CD14-positive monocyte (primary cell): ENCODE measurements around the gene CACNA2D1. TPM values are rescaled to one million over a fixed set of nuclear protein-coding genes. Genes with fewer than 3 reads are reported as not detected.

Experiments
- DNase-seq, 3 donors: peaks; one replicate each; pipeline ENCODE4 v3.0.0-alpha.2; 2011 to 2022
- H2AFZ ChIP-seq: 2 replicates; pipeline ENCODE4 v1.6.0; 2012; ENCODE audit warnings: mild to moderate bottlenecking, low read depth, low read length, inconsistent platforms; ENCODE audit not compliant: insufficient read depth, poor library complexity, severe bottlenecking
- H3K27ac ChIP-seq, 2 donors: 1 replicate in 1 of 2; 2 replicates in 1 of 2; pipeline ENCODE4 v1.5.1; 2012 to 2013; ENCODE audit warnings: low read length in 2 of 2, control low read depth in 1 of 2, inconsistent platforms in 1 of 2, low read depth in 1 of 2, mild to moderate bottlenecking in 1 of 2
- H3K27me3 ChIP-seq, 2 donors: one replicate each; pipeline versions ENCODE4 v1.6.0 to v1.6.1; 2011 to 2013; ENCODE audit warnings: low read length in 2 of 2; ENCODE audit not compliant: control insufficient read depth in 2 of 2, insufficient read depth in 2 of 2
- H3K36me3 ChIP-seq, 2 donors: replicated peaks in 1 of 2; 1 replicate in 1 of 2; 2 replicates in 1 of 2; pipeline versions ENCODE4 v1.5.1 to v1.6.1; 2012 to 2013; ENCODE audit warnings: low read length in 2 of 2, control low read depth in 1 of 2, inconsistent platforms in 1 of 2, mild to moderate bottlenecking in 1 of 2; ENCODE audit not compliant: insufficient read depth in 2 of 2, control insufficient read depth in 1 of 2
- H3K4me1 ChIP-seq, 2 donors: 1 replicate in 1 of 2; 2 replicates in 1 of 2; pipeline versions ENCODE4 v1.5.1 to v1.6.1; 2012 to 2013; ENCODE audit warnings: low read length in 2 of 2, control low read depth in 1 of 2, inconsistent platforms in 1 of 2, mild to moderate bottlenecking in 1 of 2, moderate library complexity in 1 of 2; ENCODE audit not compliant: insufficient read depth in 2 of 2, control insufficient read depth in 1 of 2
- H3K4me2 ChIP-seq: replicated peaks from 2 replicates; pipeline ENCODE3; 2012; ENCODE audit warnings: low read length, moderate library complexity, mild to moderate bottlenecking; ENCODE audit not compliant: poor library complexity, severe bottlenecking; ENCODE audit errors: extremely low read depth
- H3K4me3 ChIP-seq, 3 experiments: fragments of 200-600 bp in 1 of 3; sonication (generic) in 1 of 3; replicated peaks in 1 of 3; 1 replicate in 2 of 3; 2 replicates in 1 of 3; pipeline ENCODE4 v1.5.1; 2011 to 2013; ENCODE audit warnings: low read length in 3 of 3, mild to moderate bottlenecking in 3 of 3, control low read depth in 2 of 3, low read depth in 2 of 3, inconsistent platforms in 1 of 3, moderate library complexity in 1 of 3
- H3K79me2 ChIP-seq: 2 replicates; pipeline ENCODE4 v1.6.0; 2012; ENCODE audit warnings: mild to moderate bottlenecking, control low read depth, inconsistent platforms, low read length, moderate library complexity; ENCODE audit not compliant: insufficient read depth
- H3K9ac ChIP-seq: 2 replicates; pipeline ENCODE4 v1.6.0; 2017; ENCODE audit warnings: low read length, mild to moderate bottlenecking; ENCODE audit not compliant: insufficient read depth, poor library complexity, severe bottlenecking
- H3K9me3 ChIP-seq, 2 donors: replicated peaks in 1 of 2; 1 replicate in 1 of 2; 2 replicates in 1 of 2; pipeline versions ENCODE4 v1.5.1 to v1.6.1; 2012 to 2013; ENCODE audit warnings: low read length in 2 of 2, control low read depth in 1 of 2; ENCODE audit not compliant: control insufficient read depth in 1 of 2, insufficient read depth in 1 of 2
- H4K20me1 ChIP-seq: 2 replicates; pipeline ENCODE4 v1.6.0; 2012; ENCODE audit warnings: mild to moderate bottlenecking, low read length, control low read depth, moderate library complexity; ENCODE audit not compliant: insufficient read depth
- H3K27ac Mint-ChIP-seq, 7 donors: one replicate each; pipeline ENCODE4 v1.8.0; 2020; ENCODE audit warnings: mild to moderate bottlenecking in 7 of 7, mixed read lengths in 7 of 7, moderate library complexity in 6 of 7, inconsistent platforms in 2 of 7
- H3K27me3 Mint-ChIP-seq, 3 donors: one replicate each; pipeline ENCODE4 v1.8.0; 2021 to 2022; ENCODE audit warnings: low read depth in 3 of 3, mild to moderate bottlenecking in 3 of 3, mixed read lengths in 3 of 3, moderate library complexity in 3 of 3, inconsistent platforms in 1 of 3
- H3K36me3 Mint-ChIP-seq, 2 donors: one replicate each; pipeline ENCODE4 v1.8.0; 2020; ENCODE audit warnings: mixed read lengths in 2 of 2, inconsistent platforms in 1 of 2, mild to moderate bottlenecking in 1 of 2
- H3K4me1 Mint-ChIP-seq: one replicate; pipeline ENCODE4 v1.8.0; 2020; ENCODE audit warnings: mild to moderate bottlenecking, mixed read lengths
- H3K4me3 Mint-ChIP-seq, 2 donors: one replicate each; pipeline ENCODE4 v1.8.0; 2020; ENCODE audit warnings: mild to moderate bottlenecking in 2 of 2, mixed read lengths in 2 of 2, moderate library complexity in 1 of 2
- H3K9me3 Mint-ChIP-seq, 7 donors: one replicate each; pipeline ENCODE4 v1.8.0; 2020 to 2022; ENCODE audit warnings: mixed read lengths in 7 of 7, mild to moderate bottlenecking in 6 of 7, moderate library complexity in 6 of 7, inconsistent platforms in 2 of 7
- CTCF ChIP-seq: fragments of 200-600 bp; IDR thresholded peaks from one replicate; pipeline ENCODE4 v1.8.0; 2022; ENCODE audit warnings: antibody characterized with exemption, mild to moderate bottlenecking
- WGBS: methylation state at CpG from one replicate; pipeline ENCODE4 v1.1.5; 2013; ENCODE audit warnings: missing lambda C conversion rate; ENCODE audit not compliant: insufficient coverage; 5-methylcytosine and 5-hydroxymethylcytosine counted together
- intact Hi-C, 2 donors: fragments of 100-400 bp; cut with micrococcal nuclease; formaldehyde crosslinking; loops; one replicate each; pipeline versions ENCODE4 v1.15.0 to v1.15.1; 2023
- polyA plus RNA-seq, 3 donors: library from polyadenylated mRNA; depleted of rRNA in 1 of 3; unstranded in 2 of 3; stranded (reverse) in 1 of 3; fragments of 300-500 nt in 2 of 3; fragments of >200 nt in 1 of 3; fragmentation: Illumina TruSeq in 2 of 3; gene quantifications; 1 replicate in 2 of 3; 2 replicates in 1 of 3; pipeline ENCODE4 v1.2.3, GENCODE V29; 2012 to 2021

The CACNA2D1 gene
- polyA plus RNA-seq, 3 donors = 0.02 TPM; not detected in 2

GRCh38 chr7:82053453-82054032 lies 390.0 kb downstream of the CACNA2D1 start:
- H3K9me3 Mint-ChIP-seq = peaks cover 0 to 2% (median 0%) of the 10 kb centered on the region in 7 donors
- Histone ChIP-seq H3K9me3 (no peaks in the 10 kb centered on the region), H3K4me3 (no peak overlapping the region), H3K79me2 (no peaks in the 10 kb centered on the region), H3K27ac (no peak overlapping the region), H3K36me3 (no peaks in the 10 kb centered on the region), H3K27me3 (no peaks in the 10 kb centered on the region), H3K9ac (no peak overlapping the region), H4K20me1 (no peaks in the 10 kb centered on the region), H3K4me2 (no peak overlapping the region), H3K4me1 (no peaks in the 10 kb centered on the region), H2AFZ (no peak overlapping the region)
- H3K36me3 Mint-ChIP-seq = no peaks in the 10 kb centered on the region
- 80% methylated on average over 1 of the region's 3 CpGs for WGBS
- DNase-seq = no peak
- TF ChIP-seq CTCF = no peak
- no peak overlapping the region for H3K4me3 Mint-ChIP-seq
- intact Hi-C loops = no loop called here
- no peaks in the 10 kb centered on the region for H3K4me1 Mint-ChIP-seq
- H3K27ac Mint-ChIP-seq = no peak overlapping the region
- peaks cover 0 to 2% (median 0%) of the 10 kb centered on the region in 3 donors for H3K27me3 Mint-ChIP-seq

- Mint-ChIP-seq H3K4me3 (no peak overlapping the region), H3K4me1 (no peaks in the 10 kb centered on the region), H3K9me3 (peaks cover 0 to 2% (median 0%) of the 10 kb centered on the region in 7 donors), H3K27ac (no peak overlapping the region), H3K27me3 (peaks cover 0 to 2% (median 0%) of the 10 kb centered on the region in 3 donors), H3K36me3 (no peaks in the 10 kb centered on the region)
- no peak overlapping the region for H3K9ac ChIP-seq
- H2AFZ ChIP-seq = no peak overlapping the region
- no peaks in the 10 kb centered on the region for H3K79me2 ChIP-seq
- H3K27ac ChIP-seq = no peak overlapping the region
- intact Hi-C loops = no loop called here
- TF ChIP-seq CTCF = no peak
- no peak overlapping the region for H3K4me3 ChIP-seq
- H4K20me1 ChIP-seq = no peaks in the 10 kb centered on the region
- H3K9me3 ChIP-seq = no peaks in the 10 kb centered on the region
- no peaks in the 10 kb centered on the region for H3K36me3 ChIP-seq
- H3K4me1 ChIP-seq = no peaks in the 10 kb centered on the region
- DNase-seq = no peak
- no peak overlapping the region for H3K4me2 ChIP-seq
- H3K27me3 ChIP-seq = no peaks in the 10 kb centered on the region
- WGBS = no CpG with 5 or more reads among the region's 2 CpGs
Observed at GRCh38 chr7:82051601-82052000, 392.0 kb downstream of the CACNA2D1 start.
